Psoas muscle (tissue), 8 donors: ENCODE measurements around the gene HNRNPUL1. TPM values are rescaled to one million over a fixed set of nuclear protein-coding genes. Genes with fewer than 3 reads are reported as not detected.

Source experiments
- ATAC-seq, 4 donors: fragments of 200-7000 bp; cut with Tn5 transposase; one replicate each; pipeline ENCODE4 v1.9.1; 2020; ENCODE audit warnings: moderate library complexity in 3 of 4, mild to moderate bottlenecking in 2 of 4
- DNase-seq, 2 donors: peaks; one replicate each; pipeline ENCODE4 v3.0.0-alpha.2; 2020
- H3K27ac ChIP-seq: fragments of 200-600 bp; one replicate; pipeline ENCODE4 v1.8.0; 2022
- H3K27me3 ChIP-seq, 3 donors: fragments of 200-600 bp in 1 of 3; one replicate each; pipeline versions ENCODE4 v1.6.1 to v1.8.0; 2013 to 2022; ENCODE audit warnings: low read length in 2 of 3, mild to moderate bottlenecking in 2 of 3, moderate library complexity in 1 of 3; ENCODE audit not compliant: insufficient read depth in 3 of 3
- H3K36me3 ChIP-seq, 2 donors: fragments of 200-600 bp in 1 of 2; one replicate each; pipeline versions ENCODE4 v1.6.1 to v1.8.0; 2013 to 2022; ENCODE audit warnings: low read depth in 1 of 2, mild to moderate bottlenecking in 1 of 2, moderate library complexity in 1 of 2; ENCODE audit not compliant: insufficient read depth in 1 of 2
- H3K4me1 ChIP-seq: fragments of 200-600 bp; one replicate; pipeline ENCODE4 v1.8.0; 2022
- H3K4me3 ChIP-seq: fragments of 200-600 bp; one replicate; pipeline ENCODE4 v1.8.0; 2022; ENCODE audit warnings: mild to moderate bottlenecking
- H3K9me3 ChIP-seq: fragments of 200-600 bp; one replicate; pipeline ENCODE4 v1.8.0; 2022
- WGBS, 3 donors: extraction: QIAGEN DNeasy Blood & Tissue Kit; methylation state at CpG; one replicate each; pipeline versions ENCODE4 v1.1.6 to v1.1.7; 2013; 5-methylcytosine and 5-hydroxymethylcytosine counted together
- intact Hi-C, 2 donors: fragments of 100-400 bp; cut with DNase I; formaldehyde crosslinking; loops; one replicate each; pipeline versions ENCODE4 v1.11.0 to v1.14.2; 2022
- polyA plus RNA-seq, 3 donors: library from polyadenylated mRNA; stranded (reverse); fragments of 200-250 nt; gene quantifications; one replicate each; pipeline ENCODE4 v1.2.3, GENCODE V29; 2013
- total RNA-seq, 4 donors: library from RNA; stranded (reverse); fragmentation: NEBNext Ultra II Directional in 2 of 4; extraction: Animal tissue kit (Norgen Biotek cat#: 25700) in 2 of 4; gene quantifications; one replicate each; pipeline versions ENCODE4 v1.2.1 to v1.2.4, GENCODE V29; 2021 to 2023
- TF ChIP-seq, protein P1 (sequence below): fragments of 200-600 bp; IDR thresholded peaks from one replicate; pipeline ENCODE4 v1.8.0; 2022; ENCODE audit warnings: antibody characterized with exemption
- donor health status: healthy with polysubstance abuse.
- donor health status: DM: no; HTN: no; CAD: no; lungs with moderate emphysema.
- donor health status: Bipolar disorder and iron deficiency.
- donor health status: healthy.
- donor health status: DM: yes; HTN: yes; CAD: no.
- donor health status: DM: no; HTN: no; CAD: no.
- donor health status: DM: no; HTN: no; CAD: no.
- donor health status: DM: yes; HTN: yes; CAD: no.

The HNRNPUL1 gene
- total and polyA plus RNA-seq, 7 donors, result 54.3 to 129 (median 82.3) TPM

- peaks cover 15 to 71% of the 10 kb centered on the region in 2 donors for H3K36me3 ChIP-seq
- H3K27ac ChIP-seq, result peak overlapping the region; percentile 82
- no peak overlapping the region for H3K4me3 ChIP-seq
- no peaks in the 10 kb centered on the region for H3K9me3 ChIP-seq
- intact Hi-C loops, result no loop called here
- ATAC-seq (peak; percentile 23 to 38 (median 30)), DNase-seq (peak; percentile 75 to 88)
- 7 to 8% (median 8%) methylated on average over 4 of the region's 4 CpGs for whole genome bisulfite sequencing, 3 donors
- no peaks in the 10 kb centered on the region for H3K27me3 ChIP-seq
- TF ChIP-seq, protein P1, sequence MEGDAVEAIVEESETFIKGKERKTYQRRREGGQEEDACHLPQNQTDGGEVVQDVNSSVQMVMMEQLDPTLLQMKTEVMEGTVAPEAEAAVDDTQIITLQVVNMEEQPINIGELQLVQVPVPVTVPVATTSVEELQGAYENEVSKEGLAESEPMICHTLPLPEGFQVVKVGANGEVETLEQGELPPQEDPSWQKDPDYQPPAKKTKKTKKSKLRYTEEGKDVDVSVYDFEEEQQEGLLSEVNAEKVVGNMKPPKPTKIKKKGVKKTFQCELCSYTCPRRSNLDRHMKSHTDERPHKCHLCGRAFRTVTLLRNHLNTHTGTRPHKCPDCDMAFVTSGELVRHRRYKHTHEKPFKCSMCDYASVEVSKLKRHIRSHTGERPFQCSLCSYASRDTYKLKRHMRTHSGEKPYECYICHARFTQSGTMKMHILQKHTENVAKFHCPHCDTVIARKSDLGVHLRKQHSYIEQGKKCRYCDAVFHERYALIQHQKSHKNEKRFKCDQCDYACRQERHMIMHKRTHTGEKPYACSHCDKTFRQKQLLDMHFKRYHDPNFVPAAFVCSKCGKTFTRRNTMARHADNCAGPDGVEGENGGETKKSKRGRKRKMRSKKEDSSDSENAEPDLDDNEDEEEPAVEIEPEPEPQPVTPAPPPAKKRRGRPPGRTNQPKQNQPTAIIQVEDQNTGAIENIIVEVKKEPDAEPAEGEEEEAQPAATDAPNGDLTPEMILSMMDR, result no peak
- H3K4me1 ChIP-seq, result peaks cover 32% of the 10 kb centered on the region
These were observed 34.3 kb downstream of the HNRNPUL1 start for GRCh38 chr19:41298348-41298964.

DNA sequence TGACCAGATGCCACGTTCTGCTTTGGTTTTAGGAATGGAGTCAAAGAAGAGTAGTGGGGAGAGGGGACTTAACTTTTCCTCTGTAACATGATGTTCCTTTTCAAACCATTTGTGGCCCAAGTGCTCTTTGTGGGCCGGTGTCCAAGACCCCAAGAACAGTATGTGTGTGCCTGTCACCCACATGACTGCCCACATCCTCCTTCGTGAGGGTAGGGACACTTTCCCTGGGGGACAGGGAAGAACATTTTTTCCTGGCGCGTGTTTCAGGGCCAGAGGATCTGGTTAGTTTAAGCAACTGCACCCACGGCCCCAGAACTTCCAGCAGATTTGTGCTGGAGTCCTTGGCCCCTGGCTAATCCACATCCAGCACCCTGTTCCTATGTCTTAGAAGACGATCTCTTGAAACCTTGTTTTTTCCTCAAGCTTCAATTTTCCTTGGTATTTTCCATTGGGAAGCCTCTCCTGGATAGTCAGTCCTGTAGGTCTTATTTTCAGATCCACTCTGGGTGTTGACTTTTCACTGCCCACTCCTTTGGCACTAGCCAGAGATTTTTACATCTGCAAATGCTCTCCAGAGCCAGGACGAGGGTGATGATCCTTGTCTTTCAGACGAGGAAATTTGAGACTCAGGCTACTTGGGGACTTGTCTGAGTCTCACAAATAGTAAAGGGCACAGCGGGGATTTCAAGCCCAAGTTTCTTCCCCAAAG, 35.0 kb downstream of the HNRNPUL1 start:
- peak in 1 of 2 donors; percentile 49 for DNase-seq
- intact Hi-C loops, result no loop called here

GRCh38 chr19:41299755-41300089, 35.5 kb downstream of the HNRNPUL1 start:
- peak overlapping the region; percentile 82 for H3K27ac ChIP-seq
- TF ChIP-seq, protein P1, result no peak
- H3K4me3 ChIP-seq, result no peak overlapping the region
- H3K4me1 ChIP-seq, result peaks cover 32% of the 10 kb centered on the region
- ATAC-seq (peak; percentile 78 to 87 (median 86)), DNase-seq (peak; percentile 80 to 89)
- WGBS, 3 donors, result 24 to 26% (median 25%) methylated on average over 4 of the region's 4 CpGs
- intact Hi-C loops, result no loop called here
- H3K9me3 ChIP-seq, result no peaks in the 10 kb centered on the region
- H3K36me3 ChIP-seq, result peaks cover 11 to 71% of the 10 kb centered on the region in 2 donors
- H3K27me3 ChIP-seq, result no peaks in the 10 kb centered on the region

More for the DNA sequence above, 35.0 kb downstream of the HNRNPUL1 start:
- peak; percentile 11 to 52 (median 36) for ATAC-seq
- H3K4me1 ChIP-seq, result peaks cover 32% of the 10 kb centered on the region
- peak overlapping the region; percentile 82 for H3K27ac ChIP-seq
- no peaks in the 10 kb centered on the region for H3K27me3 ChIP-seq
- H3K9me3 ChIP-seq, result no peaks in the 10 kb centered on the region
- peaks cover 13 to 71% of the 10 kb centered on the region in 2 donors for H3K36me3 ChIP-seq
- H3K4me3 ChIP-seq, result no peak overlapping the region
- TF ChIP-seq, protein P1, result no peak
- 19 to 26% (median 26%) methylated on average over 10 of the region's 10 CpGs for WGBS, 3 donors

- no peaks in the 10 kb centered on the region for H3K27me3 ChIP-seq
- no peak overlapping the region for H3K4me3 ChIP-seq
- DNase-seq (no peak), ATAC-seq (no peak)
- no peaks in the 10 kb centered on the region for H3K9me3 ChIP-seq
- peak overlapping the region; percentile 82 for H3K27ac ChIP-seq
- WGBS, 3 donors, result 53 to 67% (median 67%) methylated on average over 6 of the region's 6 CpGs
- intact Hi-C loops, result no loop called here
- peaks cover 32% of the 10 kb centered on the region for H3K4me1 ChIP-seq
- TF ChIP-seq, protein P1, result no peak
- peaks cover 7 to 71% of the 10 kb centered on the region in 2 donors for H3K36me3 ChIP-seq
These were observed 36.4 kb downstream of the HNRNPUL1 start for GRCh38 chr19:41300555-41300954.
